Stomach (tissue), 4 donors: ENCODE data around the gene PTPRJ.

Source experiments
- EP300 ChIP-seq: sonication (generic); formaldehyde crosslinking; IDR thresholded peaks from one replicate; pipeline ENCODE4 v1.6.1; 2017; ENCODE audit warnings: antibody characterized with exemption
- POLR2A ChIP-seq, 4 donors: fragments of 450-650 bp; IDR thresholded peaks; one replicate each; pipeline ENCODE4 v1.6.1; 2016; ENCODE audit warnings: antibody characterized with exemption in 4 of 4, control low read depth in 2 of 4, mild to moderate bottlenecking in 1 of 4, moderate library complexity in 1 of 4
- POLR2AphosphoS5 ChIP-seq, 3 donors: sonication (generic); formaldehyde crosslinking; IDR thresholded peaks; one replicate each; pipeline ENCODE4 v1.6.1; 2016; ENCODE audit warnings: antibody characterized with exemption in 3 of 3
- TF ChIP-seq, protein P1 (sequence below), 7 experiments: fragments of 450-650 bp in 4 of 7; fragments of 200-600 bp in 3 of 7; sonication (generic) in 3 of 7; IDR thresholded peaks; one replicate each; pipeline ENCODE4 v1.5.1; 2016 to 2019; ENCODE audit warnings: antibody characterized with exemption in 7 of 7, control low read depth in 2 of 7, mild to moderate bottlenecking in 1 of 7

DNA sequence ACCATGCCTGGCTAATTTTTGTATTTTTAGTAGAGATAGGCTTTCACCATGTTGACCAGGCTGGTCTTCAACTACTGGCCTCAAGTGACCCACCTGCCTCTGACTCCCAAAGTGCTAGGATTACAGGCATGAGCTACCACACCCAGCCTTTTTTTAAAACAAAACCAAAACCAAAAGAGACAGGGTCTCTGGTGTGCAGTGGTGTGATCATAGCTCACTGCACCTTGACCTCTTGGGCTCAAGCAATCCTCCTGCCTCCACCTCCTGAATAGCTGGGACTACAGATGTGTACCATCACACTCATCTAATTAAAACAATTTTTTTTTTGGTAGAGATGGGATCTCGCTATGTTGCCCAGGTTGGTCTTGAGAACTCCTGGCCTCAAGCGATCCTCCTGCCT is 77.7 kb downstream of the PTPRJ start:
- TF ChIP-seq, protein P1, sequence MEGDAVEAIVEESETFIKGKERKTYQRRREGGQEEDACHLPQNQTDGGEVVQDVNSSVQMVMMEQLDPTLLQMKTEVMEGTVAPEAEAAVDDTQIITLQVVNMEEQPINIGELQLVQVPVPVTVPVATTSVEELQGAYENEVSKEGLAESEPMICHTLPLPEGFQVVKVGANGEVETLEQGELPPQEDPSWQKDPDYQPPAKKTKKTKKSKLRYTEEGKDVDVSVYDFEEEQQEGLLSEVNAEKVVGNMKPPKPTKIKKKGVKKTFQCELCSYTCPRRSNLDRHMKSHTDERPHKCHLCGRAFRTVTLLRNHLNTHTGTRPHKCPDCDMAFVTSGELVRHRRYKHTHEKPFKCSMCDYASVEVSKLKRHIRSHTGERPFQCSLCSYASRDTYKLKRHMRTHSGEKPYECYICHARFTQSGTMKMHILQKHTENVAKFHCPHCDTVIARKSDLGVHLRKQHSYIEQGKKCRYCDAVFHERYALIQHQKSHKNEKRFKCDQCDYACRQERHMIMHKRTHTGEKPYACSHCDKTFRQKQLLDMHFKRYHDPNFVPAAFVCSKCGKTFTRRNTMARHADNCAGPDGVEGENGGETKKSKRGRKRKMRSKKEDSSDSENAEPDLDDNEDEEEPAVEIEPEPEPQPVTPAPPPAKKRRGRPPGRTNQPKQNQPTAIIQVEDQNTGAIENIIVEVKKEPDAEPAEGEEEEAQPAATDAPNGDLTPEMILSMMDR (IDR thresholded peaks at IDR 0.05), result no peak
- TF ChIP-seq EP300, result no peak
- no peak for TF ChIP-seq POLR2A (IDR thresholded peaks at IDR 0.05)
- no peak for TF ChIP-seq POLR2AphosphoS5 (IDR thresholded peaks at IDR 0.05)
